HUES48 (cell line): ENCODE data around the gene LAMA2.

Source experiments
- H3K27ac ChIP-seq: one replicate; pipeline ENCODE4 v1.7.0; 2013; ENCODE audit warnings: low read depth, low read length, inconsistent platforms
- H3K27me3 ChIP-seq: 2 replicates; pipeline ENCODE4 v1.6.1; 2013; ENCODE audit warnings: mild to moderate bottlenecking, low read length; ENCODE audit not compliant: control insufficient read depth, insufficient read depth
- H3K36me3 ChIP-seq: 2 replicates; pipeline ENCODE4 v1.6.1; 2013; ENCODE audit warnings: low read length; ENCODE audit not compliant: control insufficient read depth, insufficient read depth
- H3K4me1 ChIP-seq: 2 replicates; pipeline ENCODE4 v1.6.1; 2013; ENCODE audit warnings: mild to moderate bottlenecking, low read length; ENCODE audit not compliant: control insufficient read depth, insufficient read depth
- H3K4me3 ChIP-seq: 2 replicates; pipeline ENCODE4 v1.5.1; 2013; ENCODE audit warnings: mild to moderate bottlenecking, low read depth, low read length
- H3K9ac ChIP-seq: 2 replicates; pipeline ENCODE4 v1.6.1; 2013; ENCODE audit warnings: mild to moderate bottlenecking, low read depth, low read length, moderate library complexity
- H3K9me3 ChIP-seq: 2 replicates; pipeline ENCODE4 v1.6.1; 2013; ENCODE audit warnings: low read length; ENCODE audit not compliant: control insufficient read depth, insufficient read depth

LAMA2 gene

GRCh38 chr6:129007701-129008373 is 124.9 kb downstream of the LAMA2 start:
- H3K9ac ChIP-seq = no peak overlapping the region
- H3K27me3 ChIP-seq = no peaks in the 10 kb centered on the region
- H3K4me1 ChIP-seq = no peaks in the 10 kb centered on the region
- H3K27ac ChIP-seq = no peak overlapping the region
- no peaks in the 10 kb centered on the region for H3K9me3 ChIP-seq
- no peaks in the 10 kb centered on the region for H3K36me3 ChIP-seq
- H3K4me3 ChIP-seq = no peak overlapping the region

- H3K27me3 ChIP-seq = no peaks in the 10 kb centered on the region
- no peaks in the 10 kb centered on the region for H3K9me3 ChIP-seq
- H3K9ac ChIP-seq = no peak overlapping the region
- no peak overlapping the region for H3K4me3 ChIP-seq
- no peaks in the 10 kb centered on the region for H3K4me1 ChIP-seq
- H3K27ac ChIP-seq = no peak overlapping the region
- H3K36me3 ChIP-seq = no peaks in the 10 kb centered on the region
These were observed 125.7 kb downstream of the LAMA2 start for GRCh38 chr6:129008591-129008990.

- H3K9me3 ChIP-seq = no peaks in the 10 kb centered on the region
- no peaks in the 10 kb centered on the region for H3K4me1 ChIP-seq
- H3K36me3 ChIP-seq = no peaks in the 10 kb centered on the region
- H3K4me3 ChIP-seq = no peak overlapping the region
- H3K9ac ChIP-seq = no peak overlapping the region
- no peaks in the 10 kb centered on the region for H3K27me3 ChIP-seq
- no peak overlapping the region for H3K27ac ChIP-seq
These were observed 126.9 kb downstream of the LAMA2 start for GRCh38 chr6:129009851-129010250.

- Histone ChIP-seq H3K36me3 (no peaks in the 10 kb centered on the region), H3K27me3 (no peaks in the 10 kb centered on the region), H3K4me3 (no peak overlapping the region), H3K4me1 (peaks cover 10% of the 10 kb centered on the region; the same call in 1 of the 2 replicates), H3K9me3 (no peaks in the 10 kb centered on the region), H3K27ac (no peak overlapping the region), H3K9ac (no peak overlapping the region)
These were observed 131.4 kb downstream of the LAMA2 start for GRCh38 chr6:129014302-129014701.

- Histone ChIP-seq H3K9me3 (no peaks in the 10 kb centered on the region), H3K9ac (no peak overlapping the region), H3K4me1 (peaks cover 10% of the 10 kb centered on the region; the same call in 1 of the 2 replicates), H3K27ac (no peak overlapping the region), H3K27me3 (no peaks in the 10 kb centered on the region), H3K36me3 (no peaks in the 10 kb centered on the region), H3K4me3 (no peak overlapping the region)
These were observed 132.8 kb downstream of the LAMA2 start for GRCh38 chr6:129015721-129016120.

- no peak overlapping the region for H3K27ac ChIP-seq
- H3K4me1 ChIP-seq = peaks cover 10% of the 10 kb centered on the region; the same call in 1 of the 2 replicates
- no peaks in the 10 kb centered on the region for H3K27me3 ChIP-seq
- H3K4me3 ChIP-seq = no peak overlapping the region
- H3K9ac ChIP-seq = no peak overlapping the region
- no peaks in the 10 kb centered on the region for H3K9me3 ChIP-seq
- no peaks in the 10 kb centered on the region for H3K36me3 ChIP-seq
These were observed 133.9 kb downstream of the LAMA2 start for GRCh38 chr6:129016844-129017243.

- no peaks in the 10 kb centered on the region for H3K4me1 ChIP-seq
- H3K27ac ChIP-seq = no peak overlapping the region
- H3K9me3 ChIP-seq = no peaks in the 10 kb centered on the region
- no peak overlapping the region for H3K4me3 ChIP-seq
- H3K9ac ChIP-seq = no peak overlapping the region
- 0 out of 2 replicates have a peak, but pooled peaks cover 2% of the 10 kb centered on the region for H3K27me3 ChIP-seq
- H3K36me3 ChIP-seq = no peaks in the 10 kb centered on the region
These were observed 139.1 kb downstream of the LAMA2 start for GRCh38 chr6:129022011-129022553.

- Histone ChIP-seq H3K4me3 (no peak overlapping the region), H3K27me3 (peaks cover 35% of the 10 kb centered on the region), H3K4me1 (peaks cover 11% of the 10 kb centered on the region; the same call in 1 of the 2 replicates), H3K36me3 (no peaks in the 10 kb centered on the region), H3K9me3 (no peaks in the 10 kb centered on the region), H3K9ac (no peak overlapping the region), H3K27ac (no peak overlapping the region)
These were observed 143.7 kb downstream of the LAMA2 start for GRCh38 chr6:129026601-129027000.

GRCh38 chr6:129029778-129030177 is 146.8 kb downstream of the LAMA2 start:
- H3K4me3 ChIP-seq = no peak overlapping the region
- H3K9ac ChIP-seq = no peak overlapping the region
- H3K27me3 ChIP-seq = peaks cover 35% of the 10 kb centered on the region
- H3K27ac ChIP-seq = no peak overlapping the region
- H3K9me3 ChIP-seq = no peaks in the 10 kb centered on the region
- no peaks in the 10 kb centered on the region for H3K36me3 ChIP-seq
- peaks cover 11% of the 10 kb centered on the region; the same call in 1 of the 2 replicates for H3K4me1 ChIP-seq

- H3K27me3 ChIP-seq = peaks cover 35% of the 10 kb centered on the region
- no peaks in the 10 kb centered on the region for H3K36me3 ChIP-seq
- no peak overlapping the region for H3K4me3 ChIP-seq
- no peaks in the 10 kb centered on the region for H3K9me3 ChIP-seq
- peaks cover 11% of the 10 kb centered on the region; the same call in 1 of the 2 replicates for H3K4me1 ChIP-seq
- H3K27ac ChIP-seq = no peak overlapping the region
- no peak overlapping the region for H3K9ac ChIP-seq
These were observed 147.3 kb downstream of the LAMA2 start for GRCh38 chr6:129030215-129030614.

- no peak overlapping the region for H3K27ac ChIP-seq
- no peaks in the 10 kb centered on the region for H3K9me3 ChIP-seq
- H3K36me3 ChIP-seq = no peaks in the 10 kb centered on the region
- peaks cover 35% of the 10 kb centered on the region for H3K27me3 ChIP-seq
- no peak overlapping the region for H3K9ac ChIP-seq
- peaks cover 11% of the 10 kb centered on the region; the same call in 1 of the 2 replicates for H3K4me1 ChIP-seq
- H3K4me3 ChIP-seq = no peak overlapping the region
These were observed 148.2 kb downstream of the LAMA2 start for GRCh38 chr6:129031051-129031599.
